ENCODE measurements around the gene SMAD3.

GRCh38 chr15:67165254-67166253, 100.2 kb downstream of the SMAD3 start:
- TF ChIP-seq, protein P1, sequence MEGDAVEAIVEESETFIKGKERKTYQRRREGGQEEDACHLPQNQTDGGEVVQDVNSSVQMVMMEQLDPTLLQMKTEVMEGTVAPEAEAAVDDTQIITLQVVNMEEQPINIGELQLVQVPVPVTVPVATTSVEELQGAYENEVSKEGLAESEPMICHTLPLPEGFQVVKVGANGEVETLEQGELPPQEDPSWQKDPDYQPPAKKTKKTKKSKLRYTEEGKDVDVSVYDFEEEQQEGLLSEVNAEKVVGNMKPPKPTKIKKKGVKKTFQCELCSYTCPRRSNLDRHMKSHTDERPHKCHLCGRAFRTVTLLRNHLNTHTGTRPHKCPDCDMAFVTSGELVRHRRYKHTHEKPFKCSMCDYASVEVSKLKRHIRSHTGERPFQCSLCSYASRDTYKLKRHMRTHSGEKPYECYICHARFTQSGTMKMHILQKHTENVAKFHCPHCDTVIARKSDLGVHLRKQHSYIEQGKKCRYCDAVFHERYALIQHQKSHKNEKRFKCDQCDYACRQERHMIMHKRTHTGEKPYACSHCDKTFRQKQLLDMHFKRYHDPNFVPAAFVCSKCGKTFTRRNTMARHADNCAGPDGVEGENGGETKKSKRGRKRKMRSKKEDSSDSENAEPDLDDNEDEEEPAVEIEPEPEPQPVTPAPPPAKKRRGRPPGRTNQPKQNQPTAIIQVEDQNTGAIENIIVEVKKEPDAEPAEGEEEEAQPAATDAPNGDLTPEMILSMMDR (IDR thresholded peaks at IDR 0.05; ENCODE audit: poor library complexity, severe bottlenecking), result no peak
- TF ChIP-seq POLR2AphosphoS5 (IDR thresholded peaks at IDR 0.05), result no peak
- no peak for TF ChIP-seq MXI1 (conservative IDR thresholded peaks at IDR 0.05; ENCODE audit: poor library complexity, severe bottlenecking)
- no peak for TF ChIP-seq REST (IDR thresholded peaks at IDR 0.05; ENCODE audit: borderline replicate concordance)
- TF ChIP-seq EZH2 (IDR thresholded peaks at IDR 0.05; ENCODE audit: borderline replicate concordance, insufficient read depth, low read length, poor library complexity, severe bottlenecking), result no peak
- no peak for TF ChIP-seq EP300 (conservative IDR thresholded peaks at IDR 0.05; ENCODE audit: poor library complexity, severe bottlenecking)
- TF ChIP-seq TAF1 (IDR thresholded peaks at IDR 0.05; ENCODE audit: low read depth), result no peak

All from neural cell (in vitro differentiated cells).